GM12801 (cell line): ENCODE results near the gene ABCD1.

ENCODE experiments used
- TF ChIP-seq, protein P1 (sequence below): IDR thresholded peaks from one replicate; pipeline ENCODE4 v1.5.1; 2011; ENCODE audit warnings: control low read depth; ENCODE audit not compliant: insufficient read length; ENCODE audit errors: extremely low read depth

The ABCD1 gene

DNA sequence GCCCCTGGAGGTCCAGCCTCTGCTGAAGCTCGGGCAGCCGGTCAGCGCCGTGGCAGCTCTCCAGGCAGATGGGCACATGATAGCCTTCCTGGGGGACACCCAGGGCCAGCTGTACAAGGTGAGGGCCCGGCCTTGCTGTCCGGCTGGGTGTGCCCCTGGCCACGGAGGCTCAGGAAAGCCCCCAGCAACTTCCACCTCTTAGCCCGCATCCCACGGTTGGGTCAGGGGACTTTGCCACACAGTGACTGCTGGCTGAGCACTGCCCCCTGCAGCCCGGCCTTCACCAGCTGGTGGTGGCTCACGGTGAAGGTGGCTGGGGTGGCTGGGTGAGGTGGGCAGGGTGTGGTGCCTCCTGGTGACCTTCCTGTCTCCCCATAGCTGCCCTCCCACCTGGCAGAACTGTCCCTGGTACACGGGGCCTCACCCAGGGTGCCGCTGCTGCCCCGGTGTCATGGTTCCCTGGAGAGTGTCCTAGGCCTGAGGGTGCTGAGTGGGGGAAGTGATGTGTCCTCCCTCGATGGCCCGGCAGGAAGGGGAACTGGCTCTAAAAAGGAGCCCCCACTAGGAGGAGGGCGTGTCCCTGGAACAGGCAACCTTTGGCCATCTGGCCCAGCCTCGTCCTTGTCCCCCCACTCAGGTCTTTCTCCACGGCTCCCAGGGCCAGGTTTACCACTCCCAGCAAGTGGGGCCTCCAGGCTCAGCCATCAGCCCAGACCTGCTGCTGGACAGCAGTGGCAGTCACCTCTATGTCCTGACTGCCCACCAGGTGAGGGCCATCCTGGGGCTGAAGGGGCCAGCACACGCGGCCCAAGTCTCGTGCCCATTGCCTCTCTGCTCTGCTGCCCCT lies 43.9 kb downstream of the ABCD1 start:
- TF ChIP-seq, protein P1, sequence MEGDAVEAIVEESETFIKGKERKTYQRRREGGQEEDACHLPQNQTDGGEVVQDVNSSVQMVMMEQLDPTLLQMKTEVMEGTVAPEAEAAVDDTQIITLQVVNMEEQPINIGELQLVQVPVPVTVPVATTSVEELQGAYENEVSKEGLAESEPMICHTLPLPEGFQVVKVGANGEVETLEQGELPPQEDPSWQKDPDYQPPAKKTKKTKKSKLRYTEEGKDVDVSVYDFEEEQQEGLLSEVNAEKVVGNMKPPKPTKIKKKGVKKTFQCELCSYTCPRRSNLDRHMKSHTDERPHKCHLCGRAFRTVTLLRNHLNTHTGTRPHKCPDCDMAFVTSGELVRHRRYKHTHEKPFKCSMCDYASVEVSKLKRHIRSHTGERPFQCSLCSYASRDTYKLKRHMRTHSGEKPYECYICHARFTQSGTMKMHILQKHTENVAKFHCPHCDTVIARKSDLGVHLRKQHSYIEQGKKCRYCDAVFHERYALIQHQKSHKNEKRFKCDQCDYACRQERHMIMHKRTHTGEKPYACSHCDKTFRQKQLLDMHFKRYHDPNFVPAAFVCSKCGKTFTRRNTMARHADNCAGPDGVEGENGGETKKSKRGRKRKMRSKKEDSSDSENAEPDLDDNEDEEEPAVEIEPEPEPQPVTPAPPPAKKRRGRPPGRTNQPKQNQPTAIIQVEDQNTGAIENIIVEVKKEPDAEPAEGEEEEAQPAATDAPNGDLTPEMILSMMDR, result no peak

GRCh38 chrX:153769158-153769864 lies 44.7 kb downstream of the ABCD1 start:
- TF ChIP-seq, protein P1, result no peak

DNA sequence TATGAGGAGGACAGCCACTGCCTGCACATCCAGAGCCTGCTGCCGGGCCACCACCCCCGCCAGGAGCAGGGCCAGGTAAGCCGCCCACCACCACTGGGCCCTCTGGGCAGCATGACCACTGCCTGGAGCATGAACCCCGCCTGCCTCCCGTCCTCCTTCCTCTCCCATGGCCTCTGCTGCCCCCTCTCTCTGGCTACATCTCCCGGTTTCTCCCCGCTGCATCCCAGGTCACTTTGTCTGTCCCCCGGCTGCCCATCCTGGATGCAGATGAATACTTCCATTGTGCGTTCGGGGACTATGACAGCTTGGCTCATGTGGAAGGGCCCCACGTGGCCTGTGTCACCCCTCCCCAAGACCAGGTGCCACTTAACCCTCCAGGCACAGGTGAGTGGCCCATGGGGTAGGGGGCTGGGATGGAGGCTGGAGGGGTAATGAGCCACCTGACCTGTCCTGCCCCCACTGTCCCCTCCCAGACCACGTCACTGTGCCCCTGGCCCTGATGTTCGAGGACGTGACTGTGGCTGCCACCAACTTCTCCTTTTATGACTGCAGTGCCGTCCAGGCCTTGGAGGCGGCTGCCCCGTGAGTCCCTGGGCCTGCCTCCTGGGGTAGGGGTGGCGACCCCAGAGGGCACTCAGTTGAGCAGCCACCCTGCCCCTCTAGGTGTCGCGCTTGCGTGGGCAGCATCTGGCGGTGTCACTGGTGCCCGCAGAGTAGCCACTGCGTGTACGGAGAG lies 45.4 kb downstream of the ABCD1 start:
- TF ChIP-seq, protein P1, result no peak

DNA sequence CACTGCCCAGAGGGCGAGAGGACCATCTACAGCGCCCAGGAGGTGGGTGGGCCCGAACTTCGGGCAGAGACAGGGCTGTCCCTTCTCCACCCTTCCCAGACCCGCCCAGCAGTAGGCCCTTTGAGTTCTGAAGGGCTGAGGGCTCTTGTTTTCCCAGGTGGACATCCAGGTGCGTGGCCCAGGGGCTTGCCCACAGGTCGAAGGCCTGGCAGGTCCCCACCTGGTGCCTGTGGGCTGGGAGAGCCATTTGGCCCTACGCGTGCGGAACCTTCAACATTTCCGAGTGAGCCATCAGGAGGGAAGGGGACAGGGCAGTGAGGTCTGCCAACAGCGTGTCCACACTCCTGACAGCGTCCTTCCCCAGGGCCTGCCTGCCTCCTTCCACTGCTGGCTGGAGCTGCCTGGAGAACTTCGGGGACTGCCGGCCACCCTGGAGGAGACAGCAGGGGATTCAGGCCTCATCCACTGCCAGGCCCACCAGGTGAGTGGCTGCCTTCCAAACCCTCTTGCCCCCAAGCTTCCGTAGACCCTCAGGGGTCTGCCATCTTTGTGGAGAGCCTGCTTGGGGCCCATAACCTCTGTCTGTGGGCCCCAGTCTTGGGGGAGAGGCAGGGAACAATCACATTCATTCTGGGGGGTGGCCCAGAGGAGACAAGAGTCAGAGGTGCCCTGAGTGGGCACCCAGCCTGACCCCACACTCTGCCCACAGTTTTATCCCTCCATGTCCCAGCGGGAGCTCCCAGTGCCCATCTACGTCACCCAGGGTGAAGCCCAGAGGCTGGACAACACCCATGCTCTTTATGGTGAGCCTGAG lies 46.2 kb downstream of the ABCD1 start:
- TF ChIP-seq, protein P1, result no peak

GRCh38 chrX:153771415-153772315 lies 47.0 kb downstream of the ABCD1 start:
- TF ChIP-seq, protein P1, result no peak

DNA sequence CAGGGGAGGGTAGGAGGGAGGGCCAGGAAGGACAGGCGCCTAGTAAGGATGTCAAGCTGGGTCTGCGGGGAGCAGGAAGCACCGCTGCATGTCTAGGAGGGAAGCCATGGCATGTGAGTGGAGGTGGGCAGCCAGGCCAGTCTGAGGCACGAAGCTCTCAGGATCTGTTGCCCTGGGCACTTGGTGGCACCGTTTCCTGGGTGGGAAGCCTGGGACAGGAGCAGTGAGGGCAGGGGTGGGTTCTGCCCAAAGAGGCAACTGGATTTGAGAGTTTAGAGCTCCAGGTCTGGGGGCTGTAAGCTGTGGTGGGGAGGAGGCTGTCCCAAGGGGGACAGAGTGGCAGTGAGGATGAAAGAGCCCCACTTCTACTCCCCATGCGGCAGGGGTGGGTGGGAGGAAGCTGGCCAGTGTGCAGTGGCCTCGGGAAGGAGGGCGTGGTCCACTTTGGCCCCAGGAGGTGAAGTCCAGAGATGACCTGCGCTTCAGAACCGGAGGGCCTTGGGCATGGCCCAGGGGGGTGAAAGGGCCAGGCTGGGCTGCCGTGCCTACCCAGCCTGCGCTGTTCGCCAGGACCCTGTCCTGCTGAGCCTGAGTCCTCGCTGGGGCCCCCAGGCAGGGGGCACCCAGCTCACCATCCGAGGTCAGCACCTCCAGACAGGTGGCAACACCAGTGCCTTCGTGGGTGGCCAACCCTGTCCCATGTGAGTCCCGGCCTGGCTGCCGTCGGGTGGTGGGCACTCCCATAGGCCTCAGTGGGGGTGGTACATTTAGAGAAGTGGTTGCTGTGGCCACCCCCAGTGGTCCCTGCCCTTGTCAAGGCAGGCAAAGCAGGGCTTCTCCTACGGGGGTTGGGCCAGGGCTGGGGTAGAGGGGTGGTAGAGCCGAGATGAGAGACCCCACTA lies 47.9 kb downstream of the ABCD1 start:
- TF ChIP-seq, protein P1, result no peak
